Endodermal cell (in vitro differentiated cells): ENCODE data around the gene HSD17B1. TPM values are rescaled to one million over a fixed set of nuclear protein-coding genes. Genes with fewer than 3 reads are reported as not detected.

Experiments used
- DNase-seq: peaks from one replicate; pipeline ENCODE4 v3.0.0-alpha.2; 2017
- H3K27ac ChIP-seq: 2 replicates; pipeline ENCODE4 v1.5.1; 2013; ENCODE audit warnings: mild to moderate bottlenecking, low read depth, low read length, moderate library complexity
- H3K27me3 ChIP-seq: 2 replicates; pipeline ENCODE4 v1.6.1; 2013; ENCODE audit warnings: mild to moderate bottlenecking, low read length, moderate library complexity; ENCODE audit not compliant: insufficient read depth, control insufficient read depth, poor library complexity, severe bottlenecking
- H3K36me3 ChIP-seq: 2 replicates; pipeline ENCODE4 v1.7.0; 2013; ENCODE audit warnings: mild to moderate bottlenecking, low read length, moderate library complexity; ENCODE audit not compliant: control insufficient read depth, insufficient read depth
- H3K4me1 ChIP-seq: one replicate; pipeline ENCODE4 v1.7.0; 2013; ENCODE audit warnings: low read length; ENCODE audit not compliant: control insufficient read depth, insufficient read depth
- H3K4me3 ChIP-seq: 2 replicates; pipeline ENCODE4 v1.5.1; 2013; ENCODE audit warnings: mild to moderate bottlenecking, low read length, moderate library complexity
- H3K9ac ChIP-seq: 2 replicates; pipeline ENCODE4 v1.6.1; 2013; ENCODE audit warnings: mild to moderate bottlenecking, low read length, moderate library complexity; ENCODE audit not compliant: poor library complexity, severe bottlenecking; ENCODE audit errors: extremely low read depth
- H3K9me3 ChIP-seq: 2 replicates; pipeline ENCODE4 v1.6.1; 2013; ENCODE audit warnings: mild to moderate bottlenecking, low read length, moderate library complexity; ENCODE audit not compliant: control insufficient read depth
- H3K27ac Mint-ChIP-seq: 2 replicates; pipeline ENCODE4 v1.8.0; 2020; ENCODE audit warnings: mixed read lengths
- H3K27me3 Mint-ChIP-seq: 2 replicates; pipeline ENCODE4 v1.8.0; 2021; ENCODE audit warnings: mild to moderate bottlenecking, mixed read lengths; ENCODE audit not compliant: insufficient read depth
- H3K36me3 Mint-ChIP-seq: 2 replicates; pipeline ENCODE4 v1.8.0; 2020; ENCODE audit warnings: low read depth, mixed read lengths
- H3K4me1 Mint-ChIP-seq: 2 replicates; pipeline ENCODE4 v1.8.0; 2020; ENCODE audit warnings: mixed read lengths
- H3K4me3 Mint-ChIP-seq: 2 replicates; pipeline ENCODE4 v1.8.0; 2020; ENCODE audit warnings: mild to moderate bottlenecking, moderate library complexity, mixed read lengths
- H3K9me3 Mint-ChIP-seq: 2 replicates; pipeline ENCODE4 v1.8.0; 2020; ENCODE audit warnings: mild to moderate bottlenecking, mixed read lengths
- CTCF ChIP-seq: fragments of 200-600 bp; sonication (generic); conservative IDR thresholded peaks from 2 replicates; pipeline ENCODE4 v1.5.0; 2021; ENCODE audit warnings: antibody characterized with exemption, mild to moderate bottlenecking
- WGBS, 2 experiments: methylation state at CpG; one replicate each; pipeline versions ENCODE4 v1.1.5 to v1.1.7; 2013; ENCODE audit warnings: missing lambda C conversion rate in 2 of 2, mixed read lengths in 1 of 2; ENCODE audit not compliant: insufficient coverage in 1 of 2, insufficient read length in 1 of 2; 5-methylcytosine and 5-hydroxymethylcytosine counted together
- total RNA-seq, 2 donors: library from RNA; stranded (reverse); fragmentation: NEBNext Ultra II Directional in 1 of 2; extraction: Animal tissue kit (Norgen Biotek cat#: 25700) in 1 of 2; gene quantifications; 2 replicates in 1 of 2; 3 replicates in 1 of 2; pipeline ENCODE4 v1.2.1, GENCODE V29; 2021

Gene HSD17B1
- total RNA-seq, 2 donors from 2014 or later, result 2.4 to 2.8 TPM

- Mint-ChIP-seq H3K4me3 (peak overlapping the region; percentile 78), H3K4me1 (peaks cover 14% of the 10 kb centered on the region), H3K27me3 (no peaks in the 10 kb centered on the region), H3K36me3 (peaks cover 58% of the 10 kb centered on the region), H3K9me3 (no peaks in the 10 kb centered on the region), H3K27ac (peak overlapping the region; percentile 98)
- no peak for TF ChIP-seq CTCF
- peak overlapping the region; percentile 87 for H3K9ac ChIP-seq
- H3K27ac ChIP-seq, result peak overlapping the region; percentile 36
- H3K9me3 ChIP-seq, result no peaks in the 10 kb centered on the region
- no peak for DNase-seq
- peaks cover 61% of the 10 kb centered on the region for H3K36me3 ChIP-seq
- H3K4me3 ChIP-seq, result peak overlapping the region; percentile 99
- 3 to 5% methylated on average over 13 to 18 of the region's 18 CpGs for WGBS, 2 experiments
- no peaks in the 10 kb centered on the region for H3K4me1 ChIP-seq
- H3K27me3 ChIP-seq, result no peaks in the 10 kb centered on the region
These were observed 24.4 kb downstream of the HSD17B1 start for GRCh38 chr17:42577140-42577531.

- Histone ChIP-seq H3K4me1 (no peaks in the 10 kb centered on the region), H3K27ac (peak within 1 kb of the TSS; percentile 47), H3K9me3 (no peaks in the 10 kb centered on the region), H3K27me3 (no peaks in the 10 kb centered on the region), H3K36me3 (peaks cover 62% of the 10 kb centered on the region), H3K9ac (peak within 1 kb of the TSS; percentile 87), H3K4me3 (peak within 1 kb of the TSS; percentile 99)
- H3K4me1 Mint-ChIP-seq, result peaks cover 14% of the 10 kb centered on the region
- peak within 1 kb of the TSS; percentile 78 for H3K4me3 Mint-ChIP-seq
- peak; percentile 59 for TF ChIP-seq CTCF
- peaks cover 59% of the 10 kb centered on the region for H3K36me3 Mint-ChIP-seq
- no peaks in the 10 kb centered on the region for H3K9me3 Mint-ChIP-seq
- 0 to 2% methylated on average over 26 to 52 of the region's 52 CpGs for WGBS, 2 experiments
- DNase-seq, result peak; percentile 100
- H3K27me3 Mint-ChIP-seq, result no peaks in the 10 kb centered on the region
- peak within 1 kb of the TSS; percentile 98 for H3K27ac Mint-ChIP-seq
These were observed 25.0 kb downstream of the HSD17B1 start, which contains the start of gene PSMC3IP for GRCh38 chr17:42577532-42578281. TSS of gene PSMC3IP (minus strand) at chr17:42577729. CDS start at chr17:42577686, 43 bp downstream.

GRCh38 chr17:42578282-42578869 is 25.7 kb downstream of the HSD17B1 start:
- Mint-ChIP-seq H3K4me3 (peak overlapping the region; percentile 78), H3K36me3 (peaks cover 59% of the 10 kb centered on the region), H3K4me1 (peaks cover 14% of the 10 kb centered on the region), H3K27me3 (no peaks in the 10 kb centered on the region), H3K9me3 (no peaks in the 10 kb centered on the region), H3K27ac (peak overlapping the region; percentile 98)
- DNase-seq, result peak; percentile 98
- Histone ChIP-seq H3K9ac (peak overlapping the region; percentile 87), H3K27ac (peak overlapping the region; percentile 47), H3K27me3 (no peaks in the 10 kb centered on the region), H3K4me3 (peak overlapping the region; percentile 99), H3K4me1 (no peaks in the 10 kb centered on the region), H3K9me3 (no peaks in the 10 kb centered on the region), H3K36me3 (peaks cover 62% of the 10 kb centered on the region)
- 1 to 2% methylated on average over 14 to 20 of the region's 20 CpGs for WGBS, 2 experiments
- peak; percentile 85 for TF ChIP-seq CTCF
